GM18502 (cell line): ENCODE data around the gene TRAT1.
A peak's percentile ranks its signal among the peaks of the same experiment; 100 is the strongest.

Source experiments
- ATAC-seq: cut with Tn5 transposase; IDR thresholded peaks from one replicate; pipeline ENCODE4 v1.9.1; 2021; ENCODE audit warnings: mild to moderate bottlenecking; ENCODE audit not compliant: unreplicated experiment, poor library complexity

TRAT1 gene

GRCh38 chr3:108847187-108847586 is 24.6 kb downstream of the TRAT1 start:
- no peak for ATAC-seq

- no peak for ATAC-seq
These were observed 26.5 kb downstream of the TRAT1 start for GRCh38 chr3:108849075-108849474.

- ATAC-seq, result no peak
These were observed 38.8 kb downstream of the TRAT1 start for GRCh38 chr3:108861401-108861800.

- peak; percentile 81 for ATAC-seq
These were observed 40.5 kb downstream of the TRAT1 start for GRCh38 chr3:108862865-108863798.

- ATAC-seq, result no peak
These were observed 41.2 kb downstream of the TRAT1 start for GRCh38 chr3:108863799-108864135.

GRCh38 chr3:108877901-108878300 is 55.3 kb downstream of the TRAT1 start:
- ATAC-seq, result no peak

GRCh38 chr3:108879915-108880314 is 57.3 kb downstream of the TRAT1 start:
- no peak for ATAC-seq

GRCh38 chr3:108882762-108883161 is 60.2 kb downstream of the TRAT1 start:
- no peak for ATAC-seq

GRCh38 chr3:108883373-108883772 is 60.8 kb downstream of the TRAT1 start:
- no peak for ATAC-seq

- no peak for ATAC-seq
These were observed 64.5 kb downstream of the TRAT1 start for GRCh38 chr3:108887121-108887520.

- ATAC-seq, result no peak
These were observed 65.2 kb downstream of the TRAT1 start for GRCh38 chr3:108887777-108888176.

- no peak for ATAC-seq
These were observed 69.2 kb downstream of the TRAT1 start for GRCh38 chr3:108891833-108892232.

GRCh38 chr3:108894981-108895380 is 72.4 kb downstream of the TRAT1 start:
- no peak for ATAC-seq

- ATAC-seq, result peak; percentile 84
These were observed 75.3 kb downstream of the TRAT1 start for GRCh38 chr3:108897883-108898282.

GRCh38 chr3:108899530-108899929 is 76.9 kb downstream of the TRAT1 start:
- ATAC-seq, result no peak
